ENCODE measurements around the gene SHISA7. TPM values are rescaled to one million over a fixed set of nuclear protein-coding genes. Genes with fewer than 3 reads are reported as not detected.
A peak's percentile ranks its signal among the peaks of the same experiment; 100 is the strongest.

The SHISA7 gene
- total and polyA plus RNA-seq, 2 donors (not counting 1 experiment from before 2014, with no cell fraction given): not detected

DNA sequence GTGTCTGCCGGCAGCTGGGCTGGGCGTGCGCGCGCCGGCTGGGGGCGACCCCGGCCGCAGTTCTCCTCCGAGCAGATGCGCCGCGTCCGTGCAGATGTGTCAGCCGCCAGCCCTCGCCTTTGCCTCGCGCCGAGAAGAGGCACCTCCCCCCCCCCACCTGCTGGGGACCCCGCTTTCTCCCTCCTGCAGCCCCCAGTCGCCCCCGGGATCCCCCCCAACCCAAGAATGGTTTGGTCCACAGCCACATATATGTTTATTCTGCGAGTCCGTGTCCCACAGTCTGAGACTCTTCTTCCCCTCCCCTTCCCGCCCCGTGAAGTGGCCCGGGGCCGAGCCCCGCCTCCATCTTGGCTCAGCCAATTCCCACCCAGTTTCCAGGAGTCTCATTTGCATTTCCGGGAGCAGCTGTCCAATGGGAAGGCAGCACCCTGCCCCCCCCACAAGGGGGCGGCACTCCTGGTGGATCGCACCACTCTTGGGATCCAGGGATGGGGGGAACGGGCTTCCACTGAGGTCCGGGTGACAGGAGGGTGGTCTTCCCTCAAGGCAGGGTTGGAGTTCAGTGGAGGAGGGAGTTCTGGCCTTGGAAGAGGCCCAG, 9.7 kb upstream of the SHISA7 start:
- Histone ChIP-seq H3K4me2 (ENCODE audit: extremely low read depth, insufficient read depth, low read length) (no peak overlapping the region), H3K27me3 (ENCODE audit: control insufficient read depth, insufficient read depth, low read length) (peaks cover 15% of the 10 kb centered on the region)
- TF ChIP-seq EZH2 (IDR thresholded peaks at IDR 0.05; ENCODE audit: low read length, missing control alignments): no peak
- TF ChIP-seq, protein P1, sequence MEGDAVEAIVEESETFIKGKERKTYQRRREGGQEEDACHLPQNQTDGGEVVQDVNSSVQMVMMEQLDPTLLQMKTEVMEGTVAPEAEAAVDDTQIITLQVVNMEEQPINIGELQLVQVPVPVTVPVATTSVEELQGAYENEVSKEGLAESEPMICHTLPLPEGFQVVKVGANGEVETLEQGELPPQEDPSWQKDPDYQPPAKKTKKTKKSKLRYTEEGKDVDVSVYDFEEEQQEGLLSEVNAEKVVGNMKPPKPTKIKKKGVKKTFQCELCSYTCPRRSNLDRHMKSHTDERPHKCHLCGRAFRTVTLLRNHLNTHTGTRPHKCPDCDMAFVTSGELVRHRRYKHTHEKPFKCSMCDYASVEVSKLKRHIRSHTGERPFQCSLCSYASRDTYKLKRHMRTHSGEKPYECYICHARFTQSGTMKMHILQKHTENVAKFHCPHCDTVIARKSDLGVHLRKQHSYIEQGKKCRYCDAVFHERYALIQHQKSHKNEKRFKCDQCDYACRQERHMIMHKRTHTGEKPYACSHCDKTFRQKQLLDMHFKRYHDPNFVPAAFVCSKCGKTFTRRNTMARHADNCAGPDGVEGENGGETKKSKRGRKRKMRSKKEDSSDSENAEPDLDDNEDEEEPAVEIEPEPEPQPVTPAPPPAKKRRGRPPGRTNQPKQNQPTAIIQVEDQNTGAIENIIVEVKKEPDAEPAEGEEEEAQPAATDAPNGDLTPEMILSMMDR (conservative IDR thresholded peaks at IDR 0.05 in 1 of 2, IDR thresholded peaks at IDR 0.05 in 1 of 2; ENCODE audit: low read depth in 1 of 2, low read length in 2 of 2): peak in 1 of 2 donors; percentile 14

DNA sequence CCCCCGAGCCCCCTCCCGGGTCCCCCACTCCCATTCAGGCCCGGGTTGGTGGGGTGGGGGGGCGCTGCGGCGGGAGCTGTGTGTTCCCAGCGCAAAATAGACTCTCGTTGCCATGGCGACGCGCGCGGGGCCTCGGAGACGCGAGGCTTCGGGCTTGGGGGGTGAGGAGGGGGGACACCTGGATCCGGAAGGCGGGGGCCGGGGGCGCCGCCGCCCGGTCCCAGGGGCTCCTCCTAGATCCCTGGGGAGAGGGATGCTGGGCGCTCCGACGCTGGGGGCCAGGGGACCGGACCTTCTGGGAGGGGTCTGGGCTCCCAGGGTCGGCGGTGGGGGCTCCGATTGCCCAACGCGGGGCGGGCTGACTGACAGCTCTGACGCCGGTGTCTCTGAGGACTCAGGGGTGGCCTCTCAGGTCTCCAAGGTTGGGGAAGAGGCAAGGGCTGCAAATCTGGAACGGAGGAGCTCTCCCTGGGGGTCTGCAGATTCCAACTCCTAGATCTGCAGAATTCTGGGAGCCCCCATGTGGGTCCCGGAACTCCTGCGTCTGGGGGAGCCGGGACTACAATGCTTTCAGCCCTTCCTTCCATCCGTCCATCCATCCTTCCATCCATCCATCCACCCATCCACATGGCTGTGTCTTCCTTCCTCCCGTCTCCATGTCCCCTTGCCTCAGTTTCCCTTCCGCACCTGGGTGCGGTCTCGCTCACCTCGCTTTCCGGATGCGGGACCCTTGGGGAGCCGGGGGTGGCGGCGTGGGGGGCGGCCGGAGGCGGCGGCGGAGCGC, 9.1 kb upstream of the SHISA7 start:
- H3K27me3 ChIP-seq (ENCODE audit: control insufficient read depth, insufficient read depth, low read length): peaks cover 15% of the 10 kb centered on the region
- H2AFZ ChIP-seq (ENCODE audit: low read length): no peak overlapping the region
- no peak overlapping the region for H3K27ac ChIP-seq (ENCODE audit: insufficient read depth, low read length)
- no peaks in the 10 kb centered on the region for H3K4me1 ChIP-seq (ENCODE audit: control insufficient read depth, extremely low read depth, insufficient read depth, low read length)
- peak; percentile 98 for TF ChIP-seq EZH2 (IDR thresholded peaks at IDR 0.05; ENCODE audit: low read length, missing control alignments)
- TF ChIP-seq, protein P1 (conservative IDR thresholded peaks at IDR 0.05 in 1 of 2, IDR thresholded peaks at IDR 0.05 in 1 of 2; ENCODE audit: low read depth in 1 of 2, low read length in 2 of 2): no peak
- H3K4me2 ChIP-seq (ENCODE audit: extremely low read depth, insufficient read depth, low read length): no peak overlapping the region
- peaks cover 2% of the 10 kb centered on the region for H3K36me3 ChIP-seq (ENCODE audit: control insufficient read depth, insufficient read depth, low read length)
- H3K9me3 ChIP-seq (ENCODE audit: control insufficient read depth, insufficient read depth, low read depth, low read length): no peaks in the 10 kb centered on the region
- no peak overlapping the region for H3K9ac ChIP-seq (ENCODE audit: insufficient read depth, low read length)
- no peak for DNase-seq (ENCODE audit: low read depth in 2 of 2)
- no peaks in the 10 kb centered on the region for H3K79me2 ChIP-seq (ENCODE audit: control insufficient read depth, insufficient read depth, low read length)
- H3K4me3 ChIP-seq (replicated peaks in 1 of 4; ENCODE audit: control extremely low read depth in 1 of 4, insufficient read depth in 1 of 4, low read depth in 3 of 4, low read length in 4 of 4): no peak overlapping the region
- H4K20me1 ChIP-seq (ENCODE audit: control insufficient read depth, extremely low read depth, insufficient read depth, low read length): no peaks in the 10 kb centered on the region

More for the DNA sequence above, 9.7 kb upstream of the SHISA7 start:
- no peaks in the 10 kb centered on the region for H3K4me1 ChIP-seq (ENCODE audit: control insufficient read depth, extremely low read depth, insufficient read depth, low read length)
- peak; percentile 65 to 73 for DNase-seq (ENCODE audit: low read depth in 2 of 2)
- no peaks in the 10 kb centered on the region for H3K79me2 ChIP-seq (ENCODE audit: control insufficient read depth, insufficient read depth, low read length)
- H4K20me1 ChIP-seq (ENCODE audit: control insufficient read depth, extremely low read depth, insufficient read depth, low read length): no peaks in the 10 kb centered on the region
- H3K4me3 ChIP-seq (replicated peaks in 1 of 4; ENCODE audit: control extremely low read depth in 1 of 4, insufficient read depth in 1 of 4, low read depth in 3 of 4, low read length in 4 of 4): no peak overlapping the region
- no peak overlapping the region for H2AFZ ChIP-seq (ENCODE audit: low read length)
- H3K9me3 ChIP-seq (ENCODE audit: control insufficient read depth, insufficient read depth, low read depth, low read length): no peaks in the 10 kb centered on the region
- H3K27ac ChIP-seq (ENCODE audit: insufficient read depth, low read length): no peak overlapping the region
- peaks cover 2% of the 10 kb centered on the region for H3K36me3 ChIP-seq (ENCODE audit: control insufficient read depth, insufficient read depth, low read length)
- no peak overlapping the region for H3K9ac ChIP-seq (ENCODE audit: insufficient read depth, low read length)

DNA sequence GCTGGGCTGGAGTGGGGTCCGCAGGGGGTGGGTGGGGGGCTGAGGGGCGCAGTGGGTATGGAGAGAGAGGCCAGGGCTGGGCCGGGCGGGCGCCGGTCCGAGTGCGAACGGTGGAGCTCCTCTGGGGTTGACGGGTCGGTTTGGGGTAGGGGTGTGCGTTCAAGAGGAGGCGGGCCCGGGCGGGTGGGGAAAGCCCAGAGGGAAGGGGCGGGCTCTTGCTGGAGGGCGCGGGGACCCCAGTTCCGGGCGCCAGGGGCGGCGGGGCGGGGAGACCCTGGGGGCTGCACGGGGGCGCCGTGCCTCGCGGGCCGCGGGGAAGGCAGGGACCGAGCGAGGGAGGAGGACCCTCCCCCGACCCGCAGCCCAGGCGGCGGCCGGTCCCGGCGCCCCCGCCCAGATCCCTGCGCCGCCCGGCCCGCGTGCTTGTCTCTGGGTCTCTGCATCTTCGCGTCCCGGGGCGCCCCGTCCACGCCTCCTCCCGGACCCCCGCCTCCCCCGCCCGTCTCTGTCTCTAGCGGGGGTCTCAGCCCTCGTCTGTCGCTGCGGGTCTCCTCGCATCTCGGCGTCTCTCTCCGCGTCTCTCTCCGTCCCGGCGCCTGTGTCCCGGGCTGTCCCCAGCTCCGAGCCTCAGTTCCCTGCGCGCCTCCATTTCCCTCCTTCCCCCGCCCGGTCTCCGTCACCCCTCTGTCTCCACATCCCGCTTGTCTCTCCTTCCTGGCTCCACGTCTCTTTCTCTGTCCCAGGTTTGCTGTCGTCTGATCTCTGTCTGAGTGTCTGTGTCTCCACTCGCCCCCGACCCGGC, 8.3 kb upstream of the SHISA7 start:
- H3K4me3 ChIP-seq (replicated peaks in 1 of 4; ENCODE audit: control extremely low read depth in 1 of 4, insufficient read depth in 1 of 4, low read depth in 3 of 4, low read length in 4 of 4): no peak overlapping the region
- no peaks in the 10 kb centered on the region for H3K9me3 ChIP-seq (ENCODE audit: control insufficient read depth, insufficient read depth, low read depth, low read length)
- no peaks in the 10 kb centered on the region for H3K4me1 ChIP-seq (ENCODE audit: control insufficient read depth, extremely low read depth, insufficient read depth, low read length)
- no peak overlapping the region for H3K9ac ChIP-seq (ENCODE audit: insufficient read depth, low read length)
- no peak overlapping the region for H3K27ac ChIP-seq (ENCODE audit: insufficient read depth, low read length)
- H3K4me2 ChIP-seq (ENCODE audit: extremely low read depth, insufficient read depth, low read length): no peak overlapping the region
- no peaks in the 10 kb centered on the region for H3K79me2 ChIP-seq (ENCODE audit: control insufficient read depth, insufficient read depth, low read length)
- DNase-seq (ENCODE audit: low read depth in 2 of 2): no peak
- peaks cover 18% of the 10 kb centered on the region for H3K27me3 ChIP-seq (ENCODE audit: control insufficient read depth, insufficient read depth, low read length)
- peaks cover 2% of the 10 kb centered on the region for H3K36me3 ChIP-seq (ENCODE audit: control insufficient read depth, insufficient read depth, low read length)
- peak; percentile 97 for TF ChIP-seq EZH2 (IDR thresholded peaks at IDR 0.05; ENCODE audit: low read length, missing control alignments)
- TF ChIP-seq, protein P1 (conservative IDR thresholded peaks at IDR 0.05 in 1 of 2, IDR thresholded peaks at IDR 0.05 in 1 of 2; ENCODE audit: low read depth in 1 of 2, low read length in 2 of 2): no peak
- no peaks in the 10 kb centered on the region for H4K20me1 ChIP-seq (ENCODE audit: control insufficient read depth, extremely low read depth, insufficient read depth, low read length)
- H2AFZ ChIP-seq (ENCODE audit: low read length): no peak overlapping the region

Measured in fibroblast of lung (primary cell).